GM21381 (cell line): ENCODE data around the gene CORIN.
"Not testable (repeated sequence)": the region's sequence is repeated elsewhere in the genome, so short reads cannot be mapped to it uniquely, and the experiment has no call there.

Source experiments
- ATAC-seq: cut with Tn5 transposase; IDR thresholded peaks from one replicate; pipeline ENCODE4 v1.9.1; 2021; ENCODE audit warnings: mild to moderate bottlenecking, moderate library complexity; ENCODE audit not compliant: unreplicated experiment

CORIN gene

DNA sequence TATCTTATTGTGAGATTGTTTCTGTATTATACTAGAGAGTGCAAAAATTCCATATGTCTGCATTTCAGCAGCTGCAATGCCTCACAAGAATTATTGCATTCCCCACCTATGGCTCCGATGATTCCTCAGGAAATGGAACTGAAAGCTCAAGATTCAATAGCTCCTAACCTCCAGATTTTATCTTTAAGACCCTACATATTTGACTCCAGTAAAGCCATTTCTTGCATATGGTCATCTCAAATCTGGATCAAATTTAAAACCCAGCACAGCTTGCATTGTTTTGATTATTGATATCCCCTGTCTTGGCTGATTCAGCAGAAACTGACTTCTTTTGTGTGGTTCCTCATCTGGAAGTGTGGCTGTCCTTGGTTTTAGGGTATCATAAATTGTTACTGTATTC is 142.6 kb downstream of the CORIN start:
- ATAC-seq, result no peak

GRCh38 chr4:47694322-47694721 is 143.5 kb downstream of the CORIN start:
- no peak for ATAC-seq

- no peak for ATAC-seq
These were observed 145.2 kb downstream of the CORIN start for GRCh38 chr4:47692691-47693090.

DNA sequence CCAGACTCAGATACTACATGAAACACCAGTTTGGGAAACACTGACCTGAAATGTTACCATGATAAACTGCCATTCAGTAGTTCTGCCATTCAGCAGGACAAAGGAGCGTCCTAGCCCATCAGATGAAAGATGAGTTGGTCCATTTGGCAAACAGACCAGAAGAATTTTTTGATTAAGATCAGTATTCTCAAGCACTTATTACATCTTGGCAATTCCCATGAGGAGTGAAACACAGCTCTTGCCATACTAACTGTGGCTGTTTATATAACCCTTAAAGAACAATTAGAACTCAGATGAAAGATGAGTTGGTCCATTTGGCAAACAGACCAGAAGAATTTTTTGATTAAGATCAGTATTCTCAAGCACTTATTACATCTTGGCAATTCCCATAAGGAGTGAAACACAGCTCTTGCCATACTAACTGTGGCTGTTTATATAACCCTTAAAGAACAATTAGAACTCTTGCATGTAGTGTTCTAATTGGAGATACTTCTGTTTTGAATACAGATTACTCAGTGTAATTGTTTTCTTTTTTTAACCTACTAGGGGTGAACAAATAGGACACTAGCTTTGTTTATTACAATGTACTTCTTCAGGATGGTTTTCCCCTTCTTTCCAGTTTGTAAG is 146.0 kb downstream of the CORIN start:
- not testable (repeated sequence) for ATAC-seq

GRCh38 chr4:47690611-47691010 is 147.3 kb downstream of the CORIN start:
- ATAC-seq, result no peak

- no peak for ATAC-seq
These were observed 151.5 kb downstream of the CORIN start for GRCh38 chr4:47686294-47686872.

DNA sequence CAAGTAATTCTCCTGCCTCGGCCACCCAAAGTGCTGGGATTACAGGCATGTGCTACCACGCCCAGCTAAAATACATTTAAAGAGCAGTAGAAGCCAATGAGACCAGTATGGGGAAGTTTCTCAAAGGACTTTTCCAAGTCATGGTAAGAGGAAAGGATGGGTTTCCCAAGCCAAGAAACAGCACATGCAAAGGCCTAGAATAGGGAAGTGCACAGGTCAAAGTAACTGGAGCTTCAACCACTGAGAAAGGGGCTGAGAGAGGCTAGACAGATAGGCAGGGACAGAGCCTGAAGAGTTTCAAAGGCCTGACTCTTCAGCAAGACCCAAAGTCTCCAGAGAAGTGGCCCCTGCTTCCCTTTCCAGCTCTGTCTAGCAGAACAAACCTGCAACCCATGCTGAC is 162.1 kb downstream of the CORIN start:
- no peak for ATAC-seq

- no peak for ATAC-seq
These were observed 163.7 kb downstream of the CORIN start for GRCh38 chr4:47674144-47674543.

GRCh38 chr4:47672696-47673095 is 165.2 kb downstream of the CORIN start:
- ATAC-seq, result no peak

GRCh38 chr4:47669946-47670345 is 167.9 kb downstream of the CORIN start:
- no peak for ATAC-seq

DNA sequence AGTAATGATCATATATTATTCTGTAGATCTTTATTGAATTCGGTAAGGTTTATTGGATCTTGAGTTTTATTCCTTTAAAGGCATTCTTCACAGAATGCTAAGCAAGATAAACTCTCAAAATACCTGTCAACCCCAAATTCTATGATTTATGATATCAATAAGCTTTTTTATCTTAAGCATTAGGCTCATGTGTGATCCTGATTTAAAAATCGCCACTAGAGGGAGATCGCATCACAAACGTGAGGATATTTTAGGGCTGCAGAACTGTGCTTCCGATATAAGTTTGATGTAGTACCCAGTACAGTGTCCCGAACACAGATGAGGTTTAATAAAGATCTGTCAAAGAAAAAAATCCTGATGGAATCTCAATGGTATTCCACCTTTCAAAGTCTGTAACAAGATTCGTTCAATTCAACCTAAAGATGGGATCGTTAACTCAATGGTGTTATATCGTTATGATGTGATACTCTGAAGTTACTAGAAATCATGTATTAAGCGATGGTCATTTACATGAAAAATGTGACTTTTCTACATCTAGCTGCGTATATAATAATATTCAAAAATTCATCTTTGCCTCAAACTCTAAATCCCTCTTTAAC is 169.0 kb downstream of the CORIN start:
- ATAC-seq, result no peak

GRCh38 chr4:47668256-47668655 is 169.6 kb downstream of the CORIN start:
- ATAC-seq, result no peak

DNA sequence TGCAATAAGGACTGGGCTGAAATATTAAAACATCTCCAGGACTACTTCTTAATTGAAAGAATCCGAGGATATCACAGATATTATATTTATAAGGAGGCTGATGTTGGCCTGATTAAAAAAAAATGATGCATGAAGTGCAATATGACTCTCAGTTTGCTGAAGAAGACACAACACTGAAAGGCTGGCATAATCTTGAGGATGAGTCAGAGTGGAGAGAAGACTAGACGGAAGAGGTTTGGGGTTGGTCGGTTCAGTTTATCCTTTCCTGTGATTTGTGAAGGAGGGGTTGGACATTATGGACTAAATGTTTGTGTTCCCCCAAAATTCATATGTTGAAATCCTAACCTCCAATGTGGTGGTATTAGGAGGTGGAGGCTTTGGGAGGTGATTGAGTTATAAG is 170.3 kb downstream of the CORIN start:
- no peak for ATAC-seq

- no peak for ATAC-seq
These were observed 173.6 kb downstream of the CORIN start for GRCh38 chr4:47664051-47664826.

- ATAC-seq, result no peak
These were observed 174.9 kb downstream of the CORIN start for GRCh38 chr4:47662975-47663374.

DNA sequence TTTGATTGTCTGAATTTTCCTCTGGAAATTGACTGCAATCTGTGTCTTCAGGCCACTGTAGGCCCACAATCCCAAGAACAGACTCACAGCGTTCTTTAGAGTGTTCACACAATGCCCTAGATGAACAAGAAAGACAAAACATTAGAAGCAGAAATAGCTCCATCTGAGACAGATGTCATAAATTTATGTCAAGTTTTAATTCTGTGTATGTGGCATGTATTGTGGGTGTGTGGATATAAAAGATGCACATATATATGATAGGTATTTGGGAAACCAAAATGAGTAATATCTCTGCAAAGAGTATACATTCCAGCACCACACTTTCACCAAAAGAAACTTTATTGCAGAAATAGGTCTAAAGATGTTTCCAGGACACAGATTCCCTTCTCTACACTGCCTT is 176.1 kb downstream of the CORIN start:
- ATAC-seq, result no peak

DNA sequence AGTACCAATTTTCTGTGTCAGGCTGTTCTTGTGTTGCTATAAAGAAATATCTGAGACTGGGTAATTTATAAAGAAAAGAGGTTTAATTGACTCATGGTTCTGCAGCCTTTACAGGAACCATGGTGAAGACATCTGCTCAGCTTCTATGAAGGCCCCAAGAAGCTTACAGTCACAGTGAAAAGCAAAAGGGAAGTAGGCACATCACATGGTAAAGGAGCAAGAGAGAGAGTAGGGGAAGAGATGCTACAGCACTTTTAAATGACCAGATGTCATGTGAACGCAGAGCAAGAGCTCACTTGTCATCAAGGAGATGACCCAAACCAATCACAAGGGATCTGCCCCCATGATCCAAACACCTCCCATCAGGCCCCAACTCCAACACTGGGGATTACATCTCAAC is 178.5 kb downstream of the CORIN start:
- ATAC-seq, result no peak

DNA sequence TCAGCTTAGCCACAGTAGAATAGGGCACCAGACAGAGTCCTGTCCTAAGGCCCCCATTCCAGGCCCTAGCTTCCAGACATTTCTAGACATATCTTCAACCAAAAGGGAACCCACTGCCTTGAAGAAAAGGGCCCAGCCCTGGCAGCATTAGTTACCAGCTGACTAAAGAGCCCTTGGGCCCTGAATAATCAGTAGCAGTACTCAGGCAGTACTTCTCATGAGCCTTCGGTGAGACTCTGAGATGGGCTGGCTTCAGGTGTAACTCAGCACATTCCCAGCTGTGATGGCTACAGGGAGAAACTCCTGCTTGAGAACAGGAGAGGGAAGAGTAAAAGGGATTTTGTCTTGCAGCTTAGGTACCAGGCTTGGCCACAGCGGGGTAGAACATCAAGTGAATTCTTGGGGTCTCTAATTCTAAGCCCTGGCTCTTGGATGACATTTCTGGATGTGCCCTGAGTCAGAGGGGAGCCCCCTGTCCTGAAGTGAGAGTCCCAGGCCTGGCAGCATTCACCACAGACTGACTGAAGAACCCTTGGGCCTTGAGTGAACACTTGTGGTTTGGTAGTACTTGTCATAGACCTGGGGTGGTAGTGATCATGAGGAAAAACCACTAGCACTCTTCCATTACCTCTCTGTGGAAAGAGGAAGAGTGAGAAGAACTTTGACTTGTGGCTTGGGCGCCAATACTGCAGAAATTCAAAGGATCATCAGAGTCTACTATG is 182.7 kb downstream of the CORIN start:
- no peak for ATAC-seq

DNA sequence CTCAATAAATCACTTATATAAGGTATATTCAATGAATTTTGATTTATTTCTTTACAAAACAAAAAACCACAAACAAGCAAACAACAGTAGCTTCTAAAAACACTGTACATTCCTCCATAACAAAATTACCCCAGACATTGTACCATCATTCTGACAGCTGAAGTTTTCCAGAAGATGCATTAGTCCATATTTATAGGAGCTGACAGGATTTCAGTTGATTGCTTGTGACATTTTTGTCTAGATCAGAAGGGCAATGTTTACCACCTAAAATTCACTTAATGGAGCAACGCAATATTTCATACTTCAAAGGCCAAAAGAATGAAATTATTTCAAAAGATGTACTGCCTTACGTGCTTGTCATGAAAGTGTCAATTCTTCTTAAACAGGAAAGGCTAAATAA is 185.8 kb downstream of the CORIN start:
- ATAC-seq, result no peak

DNA sequence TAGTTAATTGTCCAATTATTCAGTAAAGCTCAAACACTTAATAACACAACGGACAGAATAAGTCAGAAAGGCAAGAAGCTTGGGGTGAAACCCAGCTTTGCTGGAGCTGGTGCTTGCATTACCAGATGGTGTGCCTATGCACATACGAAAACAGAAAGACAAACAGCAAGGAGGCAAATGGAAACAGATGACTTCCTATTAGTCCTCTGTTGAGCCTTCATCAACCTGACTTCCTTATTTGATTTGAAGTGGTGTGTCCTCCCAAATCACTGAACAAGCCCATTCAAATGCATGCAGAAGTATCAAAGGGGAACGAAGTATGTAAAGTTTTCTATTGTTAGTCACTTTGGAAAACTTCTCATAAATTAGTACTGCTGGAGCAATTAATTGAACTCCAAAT is 186.6 kb downstream of the CORIN start:
- ATAC-seq, result no peak

DNA sequence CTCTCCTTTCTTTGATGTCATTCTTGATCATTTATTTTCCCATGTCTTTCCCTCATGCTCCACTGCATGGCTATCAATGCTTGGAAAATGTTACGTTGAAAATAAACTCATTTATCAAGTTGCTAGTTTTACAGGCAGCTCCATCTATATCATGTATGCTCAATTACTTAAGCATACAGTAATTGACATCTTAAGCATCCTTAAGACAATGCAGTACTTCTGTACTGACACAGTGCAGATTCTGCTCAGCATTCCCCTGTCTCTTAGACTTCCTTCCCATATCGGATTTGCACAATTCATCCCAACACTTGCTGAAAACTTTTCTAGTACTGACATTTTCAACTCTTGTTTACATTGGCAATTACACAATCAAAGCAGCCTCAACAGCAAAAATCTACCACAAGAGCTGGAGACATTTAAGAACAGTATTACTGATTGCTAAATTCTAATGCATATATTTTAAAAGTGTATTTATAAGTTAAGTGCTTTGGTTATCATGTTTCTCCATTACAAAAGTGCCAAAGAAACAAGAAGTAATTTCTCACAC is 187.2 kb downstream of the CORIN start:
- no peak for ATAC-seq
